ENCODE data around the gene TXNDC2. TPM values are rescaled to one million over a fixed set of nuclear protein-coding genes. Genes with fewer than 3 reads are reported as not detected.

TXNDC2 gene
- total RNA-seq, 1 experiment from 2014 or later: 0.28 TPM

GRCh38 chr18:9870431-9871008 lies 15.3 kb upstream of the TXNDC2 start:
- peaks cover 2% of the 10 kb centered on the region; the same call in 1 of the 2 replicates for H3K27me3 Mint-ChIP-seq (ENCODE audit: low read depth)
- Histone ChIP-seq H2BK120ac (ENCODE audit: low read depth, low read length, poor library complexity, severe bottlenecking) (no peak overlapping the region), H3K23me2 (ENCODE audit: insufficient read length, low read depth, low read length, poor library complexity, severe bottlenecking) (no peaks in the 10 kb centered on the region), H3K9me3 (ENCODE audit: control insufficient read depth, low read depth, low read length) (no peaks in the 10 kb centered on the region), H3T11ph (ENCODE audit: low read length) (no peak overlapping the region), H3K14ac (ENCODE audit: insufficient read depth, low read length) (no peak overlapping the region; the same call in 1 of the 2 replicates), H2BK12ac (ENCODE audit: insufficient read length, low read depth, low read length) (no peak overlapping the region), H2AFZ (ENCODE audit: low read length) (peak overlapping the region; percentile 18), H2BK15ac (ENCODE audit: low read depth, low read length) (no peak overlapping the region), H2BK5ac (ENCODE audit: insufficient read length, low read length) (no peak overlapping the region), H4K91ac (ENCODE audit: insufficient read length, low read depth, low read length) (no peak overlapping the region), H3K79me1 (ENCODE audit: insufficient read depth, low read depth, low read length, poor library complexity, severe bottlenecking) (no peaks in the 10 kb centered on the region), H4K5ac (ENCODE audit: insufficient read length, low read depth, low read length) (no peak overlapping the region), H2AK5ac (ENCODE audit: insufficient read length, low read length) (no peak overlapping the region), H4K20me1 (ENCODE audit: control insufficient read depth, insufficient read depth, insufficient read length) (no peaks in the 10 kb centered on the region), H3K23ac (ENCODE audit: insufficient read length, low read depth, low read length) (no peak overlapping the region), H3K27me3 (ENCODE audit: insufficient read depth, low read length) (no peaks in the 10 kb centered on the region), H3K4ac (ENCODE audit: low read depth, low read length) (no peak overlapping the region), H4K8ac (replicated peaks; ENCODE audit: insufficient read length, low read depth, low read length) (no peak overlapping the region), H3K18ac (ENCODE audit: insufficient read length, low read depth, low read length) (no peak overlapping the region), H3K79me2 (ENCODE audit: insufficient read depth, low read length) (no peaks in the 10 kb centered on the region), H2BK20ac (ENCODE audit: low read depth, low read length, poor library complexity, severe bottlenecking) (no peak overlapping the region), H3K56ac (ENCODE audit: insufficient read length, low read depth, low read length) (no peak overlapping the region), H3K4me2 (ENCODE audit: insufficient read depth, insufficient read length, low read length) (no peak overlapping the region), H3K9ac (ENCODE audit: extremely low read depth, insufficient read length, low read length) (no peak overlapping the region), H3K27ac (ENCODE audit: insufficient read length, low read depth, low read length) (no peak overlapping the region), H3K4me1 (ENCODE audit: insufficient read depth, low read length) (peaks cover 10% of the 10 kb centered on the region; the same call in 1 of the 2 replicates)
- H3K4me3 Mint-ChIP-seq: peak overlapping the region in 1 of 2 experiments; percentile 14; a peak in 1 of 5 replicates
- DNase-seq: no peak
- WGBS (ENCODE audit: extremely low coverage, insufficient read length, low lambda C conversion rate): no CpG with 5 or more reads among the region's 4 CpGs
- no peak for TF ChIP-seq CTCF (conservative IDR thresholded peaks at IDR 0.05)
- peaks cover 31 to 33% of the 10 kb centered on the region in 2 experiments for H3K4me1 Mint-ChIP-seq
- H3K27ac Mint-ChIP-seq: peak overlapping the region; percentile 12 to 96 (median 61); a peak in 5 of 7 replicates
- peaks cover 14 to 16% of the 10 kb centered on the region in 2 experiments for H3K9me3 Mint-ChIP-seq
- H3K36me3 Mint-ChIP-seq (ENCODE audit: insufficient read depth in 1 of 3, low read depth in 3 of 3): peaks cover 7 to 19% (median 8%) of the 10 kb centered on the region in 3 experiments

Measured in H9 (cell line).